Measurements from ENCODE around the gene CNTNAP1. TPM values are rescaled to one million over a fixed set of nuclear protein-coding genes. Genes with fewer than 3 reads are reported as not detected.

The CNTNAP1 gene
- total and polyA plus RNA-seq, 9 of the 15 experiments (the other 6 are each of a cell fraction or from before 2014, with no cell fraction given): 0.10 to 1.8 (median 0.62) TPM

- TF ChIP-seq ZBTB33 (CRISPR knock-in tag; IDR thresholded peaks at IDR 0.05): no peak
Measured at GRCh38 chr17:42704490-42704836, 22.1 kb downstream of the CNTNAP1 start (continued).

GRCh38 chr17:42704837-42705494 lies 22.6 kb downstream of the CNTNAP1 start:
- ATAC-seq (no peak), FAIRE-seq (no peak), DNase-seq (ENCODE audit: extremely low read depth in 1 of 4, low spot score in 3 of 4) (no peak)
- Histone ChIP-seq H3K9ac (ENCODE audit: insufficient read depth in 1 of 2, low read depth in 2 of 2, low read length in 2 of 2) (no peak overlapping the region), H3K4me1 (replicated peaks in 1 of 2; ENCODE audit: control insufficient read depth in 2 of 2, insufficient read depth in 2 of 2, low read length in 2 of 2) (peaks cover 11 to 13% of the 10 kb centered on the region in 2 experiments), H3K9me1 (ENCODE audit: control insufficient read depth, insufficient read depth, low read length) (no peaks in the 10 kb centered on the region), H3K27ac (ENCODE audit: extremely low read depth, low read depth, low read length) (no peak overlapping the region), H3K36me3 (ENCODE audit: control insufficient read depth, insufficient read depth, low read length) (peaks cover 80% of the 10 kb centered on the region), H3K4me3 (no peak overlapping the region), H3K27me3 (ENCODE audit: control insufficient read depth in 2 of 2, insufficient read depth in 2 of 2, low read length in 2 of 2) (no peaks in the 10 kb centered on the region), H3K79me2 (ENCODE audit: control insufficient read depth, insufficient read depth, low read length) (no peaks in the 10 kb centered on the region), H2AFZ (ENCODE audit: low read depth, low read length) (no peak overlapping the region), H3K4me2 (ENCODE audit: insufficient read depth, low read length) (no peak overlapping the region), H4K20me1 (replicated peaks; ENCODE audit: control insufficient read depth, insufficient read depth, low read length) (no peaks in the 10 kb centered on the region), H3K9me3 (replicated peaks; ENCODE audit: control insufficient read depth, insufficient read depth, low read depth, low read length) (no peaks in the 10 kb centered on the region)
- WGBS (ENCODE audit: insufficient coverage, low coverage, missing lambda C conversion rate): 69% methylated on average over 8 of the region's 8 CpGs
- in situ Hi-C loops (cut with MboI): no loop called here
- CTCF ChIA-PET (ENCODE audit: low intra/inter-chr PET ratio): no interaction called here
- intact Hi-C loops (cut with micrococcal nuclease): no loop called here
- BruUV-seq (replicated peaks): no TSS peak
- TF ChIP-seq, protein P1, sequence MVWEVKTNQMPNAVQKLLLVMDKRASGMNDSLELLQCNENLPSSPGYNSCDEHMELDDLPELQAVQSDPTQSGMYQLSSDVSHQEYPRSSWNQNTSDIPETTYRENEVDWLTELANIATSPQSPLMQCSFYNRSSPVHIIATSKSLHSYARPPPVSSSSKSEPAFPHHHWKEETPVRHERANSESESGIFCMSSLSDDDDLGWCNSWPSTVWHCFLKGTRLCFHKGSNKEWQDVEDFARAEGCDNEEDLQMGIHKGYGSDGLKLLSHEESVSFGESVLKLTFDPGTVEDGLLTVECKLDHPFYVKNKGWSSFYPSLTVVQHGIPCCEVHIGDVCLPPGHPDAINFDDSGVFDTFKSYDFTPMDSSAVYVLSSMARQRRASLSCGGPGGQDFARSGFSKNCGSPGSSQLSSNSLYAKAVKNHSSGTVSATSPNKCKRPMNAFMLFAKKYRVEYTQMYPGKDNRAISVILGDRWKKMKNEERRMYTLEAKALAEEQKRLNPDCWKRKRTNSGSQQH (CRISPR knock-in tag; IDR thresholded peaks at IDR 0.05): no peak
- TF ChIP-seq ZNF707 (CRISPR knock-in tag; conservative IDR thresholded peaks at IDR 0.05) (no peak), HMBOX1 (IDR thresholded peaks at IDR 0.05) (no peak), ZNF589 (CRISPR knock-in tag; IDR thresholded peaks at IDR 0.05; ENCODE audit: low read depth) (no peak), MEIS2 (IDR thresholded peaks at IDR 0.05; ENCODE audit: partially characterized antibody) (no peak), RBM22 (IDR thresholded peaks at IDR 0.05; ENCODE audit: low read depth, low read length, poor library complexity, severe bottlenecking) (no peak)
- TF ChIP-seq, protein P2, sequence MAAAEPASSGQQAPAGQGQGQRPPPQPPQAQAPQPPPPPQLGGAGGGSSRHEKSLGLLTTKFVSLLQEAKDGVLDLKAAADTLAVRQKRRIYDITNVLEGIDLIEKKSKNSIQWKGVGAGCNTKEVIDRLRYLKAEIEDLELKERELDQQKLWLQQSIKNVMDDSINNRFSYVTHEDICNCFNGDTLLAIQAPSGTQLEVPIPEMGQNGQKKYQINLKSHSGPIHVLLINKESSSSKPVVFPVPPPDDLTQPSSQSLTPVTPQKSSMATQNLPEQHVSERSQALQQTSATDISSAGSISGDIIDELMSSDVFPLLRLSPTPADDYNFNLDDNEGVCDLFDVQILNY (CRISPR knock-in tag; IDR thresholded peaks at IDR 0.05): no peak
- TF ChIP-seq, protein P3, sequence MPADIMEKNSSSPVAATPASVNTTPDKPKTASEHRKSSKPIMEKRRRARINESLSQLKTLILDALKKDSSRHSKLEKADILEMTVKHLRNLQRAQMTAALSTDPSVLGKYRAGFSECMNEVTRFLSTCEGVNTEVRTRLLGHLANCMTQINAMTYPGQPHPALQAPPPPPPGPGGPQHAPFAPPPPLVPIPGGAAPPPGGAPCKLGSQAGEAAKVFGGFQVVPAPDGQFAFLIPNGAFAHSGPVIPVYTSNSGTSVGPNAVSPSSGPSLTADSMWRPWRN (IDR thresholded peaks at IDR 0.05; ENCODE audit: low read depth): no peak
- POLR2A ChIA-PET: interaction anchor here (0.7 to 1.8 kb wide), 2 partner anchors 9 to 68 kb away, joined by 3 to 6 read pairs; partner anchors contain the start of gene VPS25

All from K562 (cell line).